Choroid plexus epithelial cell (primary cell): ENCODE data around the gene TNS1.

Source experiments
- DNase-seq: peaks from one replicate; pipeline ENCODE4 v3.0.0-alpha.2; 2010; ENCODE audit warnings: low read depth
- H3K4me3 ChIP-seq: 2 replicates; pipeline ENCODE4 v1.5.1; 2011; ENCODE audit warnings: low read depth, mild to moderate bottlenecking, control low read depth, low read length, moderate library complexity
- CTCF ChIP-seq: conservative IDR thresholded peaks from 2 replicates; pipeline ENCODE4 v1.5.1; 2011; ENCODE audit warnings: low read depth, mild to moderate bottlenecking, control low read depth, inconsistent platforms, low read length, moderate library complexity

The TNS1 gene

GRCh38 chr2:217931846-217932560 is 70.8 kb downstream of the TNS1 start:
- no peak for DNase-seq
- TF ChIP-seq CTCF = no peak
- no peak overlapping the region for H3K4me3 ChIP-seq

GRCh38 chr2:217930761-217931563 is 71.8 kb downstream of the TNS1 start:
- no peak for DNase-seq
- no peak overlapping the region for H3K4me3 ChIP-seq
- no peak for TF ChIP-seq CTCF

- TF ChIP-seq CTCF = no peak
- H3K4me3 ChIP-seq = no peak overlapping the region
- DNase-seq = peak; percentile 34
Measured at GRCh38 chr2:217929757-217930707, 72.8 kb downstream of the TNS1 start.

- TF ChIP-seq CTCF = no peak
- H3K4me3 ChIP-seq = no peak overlapping the region
- DNase-seq = no peak
Measured at GRCh38 chr2:217929272-217929671, 73.5 kb downstream of the TNS1 start.

GRCh38 chr2:217928324-217929181 is 74.2 kb downstream of the TNS1 start:
- no peak for TF ChIP-seq CTCF
- DNase-seq = no peak
- no peak overlapping the region for H3K4me3 ChIP-seq

GRCh38 chr2:217927601-217928323 is 75.0 kb downstream of the TNS1 start:
- no peak for DNase-seq
- no peak for TF ChIP-seq CTCF
- no peak overlapping the region for H3K4me3 ChIP-seq
